ENCODE results near the gene RCSD1.

DNA sequence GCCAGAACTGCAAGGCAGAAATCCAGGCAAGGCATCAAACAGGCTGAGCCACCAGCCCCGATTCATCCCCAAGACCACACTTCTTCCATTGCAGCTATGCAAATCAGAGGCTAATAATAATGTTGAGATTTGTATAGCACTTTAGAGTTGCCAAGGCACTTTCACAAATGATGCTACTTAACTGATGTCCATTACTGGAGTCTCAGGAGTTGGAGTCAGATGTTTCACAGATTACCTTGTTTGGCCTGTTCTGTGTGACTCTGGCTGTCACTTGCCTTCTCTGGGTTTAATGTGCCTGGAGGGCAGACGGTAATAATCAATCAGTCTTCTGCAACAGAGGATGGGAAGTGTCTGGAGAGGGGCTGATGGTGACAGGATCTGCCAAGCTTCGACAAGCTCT is 51.0 kb downstream of the RCSD1 start:
- TF ChIP-seq CEBPB (IDR thresholded peaks at IDR 0.05; ENCODE audit: low read depth, low read length) (no peak), POLR2A (IDR thresholded peaks at IDR 0.05; ENCODE audit: low read depth, low read length) (no peak), SMC3 (IDR thresholded peaks at IDR 0.05; ENCODE audit: low read depth, low read length) (no peak), FOS (IDR thresholded peaks at IDR 0.05; ENCODE audit: low read depth, low read length) (no peak), RAD21 (IDR thresholded peaks at IDR 0.05; ENCODE audit: low read length) (no peak), CHD1 (IDR thresholded peaks at IDR 0.05; ENCODE audit: low read depth, low read length) (no peak)
- TF ChIP-seq, protein P1, sequence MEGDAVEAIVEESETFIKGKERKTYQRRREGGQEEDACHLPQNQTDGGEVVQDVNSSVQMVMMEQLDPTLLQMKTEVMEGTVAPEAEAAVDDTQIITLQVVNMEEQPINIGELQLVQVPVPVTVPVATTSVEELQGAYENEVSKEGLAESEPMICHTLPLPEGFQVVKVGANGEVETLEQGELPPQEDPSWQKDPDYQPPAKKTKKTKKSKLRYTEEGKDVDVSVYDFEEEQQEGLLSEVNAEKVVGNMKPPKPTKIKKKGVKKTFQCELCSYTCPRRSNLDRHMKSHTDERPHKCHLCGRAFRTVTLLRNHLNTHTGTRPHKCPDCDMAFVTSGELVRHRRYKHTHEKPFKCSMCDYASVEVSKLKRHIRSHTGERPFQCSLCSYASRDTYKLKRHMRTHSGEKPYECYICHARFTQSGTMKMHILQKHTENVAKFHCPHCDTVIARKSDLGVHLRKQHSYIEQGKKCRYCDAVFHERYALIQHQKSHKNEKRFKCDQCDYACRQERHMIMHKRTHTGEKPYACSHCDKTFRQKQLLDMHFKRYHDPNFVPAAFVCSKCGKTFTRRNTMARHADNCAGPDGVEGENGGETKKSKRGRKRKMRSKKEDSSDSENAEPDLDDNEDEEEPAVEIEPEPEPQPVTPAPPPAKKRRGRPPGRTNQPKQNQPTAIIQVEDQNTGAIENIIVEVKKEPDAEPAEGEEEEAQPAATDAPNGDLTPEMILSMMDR (conservative IDR thresholded peaks at IDR 0.05; ENCODE audit: low read depth, low read length), result no peak

All from IMR-90 (cell line).